BE2C (cell line): ENCODE measurements around the gene UNK.
"Not testable (repeated sequence)": the region's sequence is repeated elsewhere in the genome, so short reads cannot be mapped to it uniquely, and the experiment has no call there.

ENCODE experiments used
- DNase-seq: peaks from one replicate; pipeline ENCODE4 v3.0.0-alpha.2; 2020
- H3K27me3 ChIP-seq: fragments of 250-450 bp; sonication (Bioruptor Pico); 2 replicates; pipeline ENCODE4 v1.5.1; 2020; ENCODE audit warnings: mild to moderate bottlenecking
- H3K36me3 ChIP-seq: fragments of 250-450 bp; sonication (Bioruptor Pico); 2 replicates; pipeline ENCODE4 v1.5.1; 2020; ENCODE audit warnings: mild to moderate bottlenecking
- H3K4me1 ChIP-seq: fragments of 250-450 bp; sonication (Bioruptor Pico); 2 replicates; pipeline ENCODE4 v1.5.1; 2020
- H3K4me3 ChIP-seq: 2 replicates; pipeline ENCODE4 v1.5.1; 2011; ENCODE audit warnings: low read depth, low read length
- H3K9me3 ChIP-seq: fragments of 250-450 bp; sonication (Bioruptor Pico); 2 replicates; pipeline ENCODE4 v1.5.1; 2020
- TF ChIP-seq, protein P1 (sequence below): IDR thresholded peaks from 2 replicates; pipeline ENCODE4 v1.5.1; 2012; ENCODE audit warnings: mild to moderate bottlenecking, low read depth, low read length

The UNK gene

DNA sequence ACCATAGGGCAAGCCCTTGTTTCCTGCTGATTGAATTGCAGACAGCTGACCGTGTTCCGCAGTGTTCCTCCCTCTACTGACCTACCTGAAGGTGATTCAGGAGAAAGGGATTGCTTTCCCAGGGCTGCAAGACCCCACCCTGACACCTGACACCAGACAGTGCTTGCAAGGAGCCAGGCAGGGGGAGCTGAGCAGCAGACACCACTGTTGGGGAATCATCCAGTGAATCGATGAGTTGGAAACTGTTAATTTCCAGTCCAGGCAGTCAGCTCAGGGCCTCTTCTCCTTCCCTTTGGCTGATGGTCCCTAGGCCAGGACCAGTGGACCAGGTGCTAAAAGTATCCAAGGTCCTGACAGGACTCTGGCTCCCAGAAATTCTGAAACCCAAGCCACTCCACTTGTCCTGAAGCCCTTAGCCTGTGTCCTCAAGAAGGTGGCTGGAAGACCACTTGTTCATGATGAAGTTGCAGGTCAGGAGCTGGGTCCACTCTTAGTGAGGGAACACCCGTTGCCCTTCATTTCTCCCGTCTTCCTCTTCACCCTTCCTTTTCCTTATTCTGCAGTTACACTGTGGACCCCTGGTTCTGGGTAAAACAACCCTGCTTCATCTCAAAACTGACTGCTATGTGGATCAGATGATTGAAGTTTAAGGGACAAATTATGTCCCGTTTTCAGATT is 9.5 kb upstream of the UNK start:
- TF ChIP-seq, protein P1, sequence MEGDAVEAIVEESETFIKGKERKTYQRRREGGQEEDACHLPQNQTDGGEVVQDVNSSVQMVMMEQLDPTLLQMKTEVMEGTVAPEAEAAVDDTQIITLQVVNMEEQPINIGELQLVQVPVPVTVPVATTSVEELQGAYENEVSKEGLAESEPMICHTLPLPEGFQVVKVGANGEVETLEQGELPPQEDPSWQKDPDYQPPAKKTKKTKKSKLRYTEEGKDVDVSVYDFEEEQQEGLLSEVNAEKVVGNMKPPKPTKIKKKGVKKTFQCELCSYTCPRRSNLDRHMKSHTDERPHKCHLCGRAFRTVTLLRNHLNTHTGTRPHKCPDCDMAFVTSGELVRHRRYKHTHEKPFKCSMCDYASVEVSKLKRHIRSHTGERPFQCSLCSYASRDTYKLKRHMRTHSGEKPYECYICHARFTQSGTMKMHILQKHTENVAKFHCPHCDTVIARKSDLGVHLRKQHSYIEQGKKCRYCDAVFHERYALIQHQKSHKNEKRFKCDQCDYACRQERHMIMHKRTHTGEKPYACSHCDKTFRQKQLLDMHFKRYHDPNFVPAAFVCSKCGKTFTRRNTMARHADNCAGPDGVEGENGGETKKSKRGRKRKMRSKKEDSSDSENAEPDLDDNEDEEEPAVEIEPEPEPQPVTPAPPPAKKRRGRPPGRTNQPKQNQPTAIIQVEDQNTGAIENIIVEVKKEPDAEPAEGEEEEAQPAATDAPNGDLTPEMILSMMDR, result no peak
- Histone ChIP-seq H3K4me3 (no peak overlapping the region), H3K27me3 (no peaks in the 10 kb centered on the region), H3K9me3 (no peaks in the 10 kb centered on the region), H3K36me3 (peaks cover 46% of the 10 kb centered on the region), H3K4me1 (peaks cover 11% of the 10 kb centered on the region)
- DNase-seq, result no peak

DNA sequence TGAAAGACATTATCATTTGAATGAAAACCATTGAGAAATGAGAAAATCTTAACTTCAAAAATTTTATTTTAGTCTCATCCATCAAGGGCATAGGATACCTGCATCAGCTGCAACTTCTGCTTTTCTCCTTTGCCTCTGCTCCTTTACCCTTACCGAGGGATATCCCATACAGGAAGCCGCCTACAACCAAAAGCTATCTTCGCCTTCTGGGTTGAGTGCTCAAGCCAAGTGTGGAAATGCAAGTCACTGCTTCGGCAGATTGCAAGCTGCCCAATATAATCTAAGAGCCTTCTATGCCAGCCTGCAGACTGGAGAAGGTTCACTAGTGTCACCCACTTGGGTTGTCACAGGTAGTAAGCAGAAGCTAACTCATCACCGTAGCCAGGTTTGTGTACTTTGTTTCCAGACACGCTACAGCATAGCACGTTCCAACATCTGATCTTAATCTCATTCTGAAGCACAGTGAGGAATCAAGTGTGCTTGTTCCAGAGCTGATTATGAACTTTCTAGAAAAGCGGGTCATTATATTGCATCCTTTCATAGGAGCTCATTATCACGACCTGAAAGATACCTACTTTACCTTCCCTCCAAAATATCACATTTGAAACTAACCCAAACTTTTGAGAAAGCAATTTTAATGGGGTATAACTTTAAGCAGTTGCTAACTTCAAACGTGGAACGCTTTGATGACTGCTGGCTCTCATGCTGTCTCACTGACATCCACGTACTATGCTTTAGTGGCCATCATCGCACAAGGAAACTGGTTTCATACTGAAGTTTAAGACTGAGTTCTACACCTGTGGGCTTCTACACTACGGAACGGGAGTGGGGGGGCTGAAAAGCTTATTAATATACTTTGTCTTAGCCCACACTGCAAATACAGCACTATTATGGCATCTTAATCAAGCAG is 8.0 kb upstream of the UNK start:
- TF ChIP-seq, protein P1, result no peak
- H3K4me1 ChIP-seq, result peaks cover 10% of the 10 kb centered on the region
- H3K4me3 ChIP-seq, result no peak overlapping the region
- DNase-seq, result no peak
- no peaks in the 10 kb centered on the region for H3K9me3 ChIP-seq
- H3K27me3 ChIP-seq, result no peaks in the 10 kb centered on the region
- peaks cover 46% of the 10 kb centered on the region for H3K36me3 ChIP-seq

DNA sequence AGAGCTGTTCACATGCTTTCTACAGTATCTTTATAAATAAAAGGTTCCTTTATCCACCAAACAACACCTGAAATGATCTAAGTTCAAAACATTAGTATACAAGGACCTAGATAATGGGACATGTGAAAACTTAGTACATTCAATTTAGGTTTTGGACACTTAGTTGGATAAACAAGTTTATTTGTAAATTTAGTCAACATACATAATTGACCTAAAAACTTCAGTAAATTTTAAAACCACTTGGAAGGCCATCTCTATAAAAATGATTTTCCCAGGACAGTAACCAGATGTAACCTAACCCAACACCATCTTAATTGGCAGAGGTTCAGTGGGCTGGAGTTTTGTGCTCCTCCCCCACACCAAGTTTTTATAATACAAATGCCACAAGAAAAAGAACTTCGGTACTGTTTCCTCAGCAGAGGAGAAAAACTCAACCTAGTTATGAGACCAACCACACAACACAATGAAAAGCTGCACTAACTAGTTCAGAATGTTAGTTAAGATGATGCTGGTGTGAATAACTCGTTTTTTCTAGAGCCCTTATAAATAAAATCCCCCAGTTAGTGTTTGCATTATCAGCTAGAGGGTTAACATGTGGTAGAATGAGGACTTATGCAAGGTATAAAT is 7.2 kb upstream of the UNK start:
- TF ChIP-seq, protein P1, result no peak
- Histone ChIP-seq H3K36me3 (peaks cover 46% of the 10 kb centered on the region), H3K4me1 (peaks cover 10% of the 10 kb centered on the region), H3K9me3 (no peaks in the 10 kb centered on the region), H3K4me3 (peak overlapping the region; percentile 82), H3K27me3 (no peaks in the 10 kb centered on the region)
- no peak for DNase-seq

DNA sequence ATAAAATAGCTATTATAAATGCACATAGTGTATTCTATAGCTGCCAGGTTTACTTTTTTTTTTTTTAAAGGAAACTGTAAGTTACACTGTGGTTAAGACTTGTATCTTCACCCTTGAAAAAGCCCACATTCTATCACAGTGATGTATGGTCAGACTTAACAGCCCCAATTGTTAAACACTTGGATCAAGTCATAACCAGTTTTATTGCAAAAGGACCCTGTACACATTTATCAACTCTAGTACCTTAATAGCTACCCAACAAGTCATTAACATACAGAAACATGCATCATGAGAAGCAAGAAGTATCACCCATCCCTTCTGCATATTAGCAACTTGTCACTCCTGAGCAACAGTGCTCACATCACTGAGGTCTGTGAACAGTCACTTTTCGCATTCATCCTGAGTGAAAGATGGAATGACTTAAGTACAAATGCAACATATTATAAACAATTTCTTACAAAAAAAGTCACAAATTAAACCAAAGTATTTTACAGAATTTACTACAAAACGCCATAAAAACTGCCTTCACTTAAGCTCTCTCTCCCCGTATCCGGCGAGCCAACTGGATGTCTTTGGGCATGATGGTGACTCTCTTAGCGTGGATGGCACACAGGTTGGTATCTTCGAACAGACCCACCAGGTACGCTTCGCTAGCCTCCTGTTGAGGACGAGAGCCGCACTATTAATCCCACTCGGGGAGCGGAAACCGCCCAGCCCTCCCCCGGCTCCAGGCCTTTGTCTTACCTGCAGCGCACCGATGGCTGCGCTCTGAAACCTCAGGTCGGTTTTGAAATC is 6.3 kb upstream of the UNK start:
- Histone ChIP-seq H3K4me1 (peaks cover 10% of the 10 kb centered on the region), H3K36me3 (peaks cover 46% of the 10 kb centered on the region), H3K4me3 (peak overlapping the region; percentile 82)
- DNase-seq, H3K9me3 ChIP-seq, H3K27me3 ChIP-seq: not testable (repeated sequence)

DNA sequence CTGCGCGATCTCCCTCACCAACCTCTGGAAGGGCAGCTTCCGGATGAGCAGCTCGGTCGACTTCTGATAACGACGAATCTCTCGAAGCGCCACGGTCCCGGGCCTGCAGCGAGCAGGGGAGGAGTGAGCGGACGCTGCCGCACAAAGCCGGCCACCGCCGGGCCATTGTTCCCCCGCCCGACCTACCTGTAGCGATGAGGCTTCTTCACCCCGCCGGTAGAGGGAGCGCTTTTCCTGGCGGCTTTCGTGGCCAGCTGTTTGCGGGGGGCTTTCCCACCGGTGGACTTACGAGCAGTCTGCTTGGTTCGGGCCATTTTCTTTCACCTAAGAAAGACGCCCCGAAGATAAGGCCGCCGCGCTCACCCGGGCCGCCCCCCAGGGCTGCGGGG is 5.8 kb upstream of the UNK start:
- DNase-seq, result no peak
- peaks cover 10% of the 10 kb centered on the region for H3K4me1 ChIP-seq
- no peaks in the 10 kb centered on the region for H3K27me3 ChIP-seq
- peaks cover 46% of the 10 kb centered on the region for H3K36me3 ChIP-seq
- H3K4me3 ChIP-seq, result peak overlapping the region; percentile 82
- TF ChIP-seq, protein P1, result peak; percentile 59
- H3K9me3 ChIP-seq, result no peaks in the 10 kb centered on the region
